Thoracic aorta (tissue), 2 donors: ENCODE data around the gene TBXT. TPM values are rescaled to one million over a fixed set of nuclear protein-coding genes. Genes with fewer than 3 reads are reported as not detected.
A peak's percentile ranks its signal among the peaks of the same experiment; 100 is the strongest.

Source experiments
- ATAC-seq: fragments of 150-250 bp; one replicate; pipeline ENCODE4 v1.8.0; 2017; ENCODE audit warnings: low read depth; ENCODE audit not compliant: insufficient number of reproducible peaks, low FRiP score
- DNase-seq: peaks from one replicate; pipeline ENCODE4 v3.0.0-alpha.2; 2020; ENCODE audit warnings: low spot score
- H3K27ac ChIP-seq, 2 donors: fragments of 200-600 bp; sonication (generic); 1 replicate in 1 of 2; 2 replicates in 1 of 2; pipeline ENCODE4 v1.5.1; 2016; ENCODE audit warnings: mild to moderate bottlenecking in 2 of 2, moderate library complexity in 2 of 2
- H3K27me3 ChIP-seq: fragments of 200-600 bp; sonication (generic); replicated peaks from 2 replicates; pipeline ENCODE4 v1.6.0; 2016; ENCODE audit warnings: mild to moderate bottlenecking; ENCODE audit not compliant: insufficient read depth
- H3K36me3 ChIP-seq: fragments of 200-600 bp; sonication (generic); one replicate; pipeline ENCODE4 v1.5.1; 2016
- H3K4me1 ChIP-seq, 2 donors: fragments of 200-600 bp; sonication (generic); 1 replicate in 1 of 2; 2 replicates in 1 of 2; pipeline versions ENCODE4 v1.5.1 to v1.6.0; 2016; ENCODE audit warnings: low read depth in 2 of 2, mild to moderate bottlenecking in 1 of 2; ENCODE audit not compliant: control insufficient read depth in 1 of 2
- H3K4me3 ChIP-seq: fragments of 200-600 bp; sonication (generic); 2 replicates; pipeline ENCODE4 v1.5.1; 2016; ENCODE audit warnings: mild to moderate bottlenecking
- H3K9me3 ChIP-seq: fragments of 200-600 bp; sonication (generic); 2 replicates; pipeline ENCODE4 v1.5.1; 2016
- CTCF ChIP-seq: fragments of 200-600 bp; sonication (generic); IDR thresholded peaks from one replicate; pipeline ENCODE4 v1.5.1; 2019; ENCODE audit warnings: antibody characterized with exemption
- total RNA-seq, 2 donors: library from RNA; depleted of rRNA; stranded (reverse); fragments of >200 nt; gene quantifications; one replicate each; pipeline versions ENCODE4 v1.1.0 to v1.2.3, GENCODE V29; 2016

TBXT gene
- total RNA-seq, 2 donors from 2014 or later, result not detected

- Histone ChIP-seq H3K27me3 (no peaks in the 10 kb centered on the region), H3K27ac (no peak overlapping the region), H3K4me3 (no peak overlapping the region), H3K36me3 (no peaks in the 10 kb centered on the region), H3K4me1 (peaks cover 0 to 4% of the 10 kb centered on the region in 2 donors), H3K9me3 (no peaks in the 10 kb centered on the region)
- no peak for ATAC-seq
- DNase-seq, result no peak
- no peak for TF ChIP-seq CTCF
These were observed 2.1 kb upstream of the TBXT start for GRCh38 chr6:166169549-166170421.

- H3K9me3 ChIP-seq, result no peaks in the 10 kb centered on the region
- H3K36me3 ChIP-seq, result no peaks in the 10 kb centered on the region
- H3K27ac ChIP-seq, result no peak overlapping the region
- TF ChIP-seq CTCF, result no peak
- ATAC-seq (no peak), DNase-seq (no peak)
- peaks cover 0 to 4% of the 10 kb centered on the region in 2 donors for H3K4me1 ChIP-seq
- peak overlapping the region; percentile 44 for H3K4me3 ChIP-seq
- H3K27me3 ChIP-seq, result no peaks in the 10 kb centered on the region
These were observed 1.2 kb upstream of the TBXT start for GRCh38 chr6:166168616-166169548.

- H3K27me3 ChIP-seq, result no peaks in the 10 kb centered on the region
These were observed 356 bp downstream of the TBXT start for GRCh38 chr6:166167258-166167731.

GRCh38 chr6:166166314-166167257 is 1.1 kb downstream of the TBXT start:
- Histone ChIP-seq H3K9me3 (no peaks in the 10 kb centered on the region), H3K36me3 (no peaks in the 10 kb centered on the region), H3K4me1 (peaks cover 0 to 4% of the 10 kb centered on the region in 2 donors), H3K4me3 (no peak overlapping the region), H3K27me3 (no peaks in the 10 kb centered on the region), H3K27ac (no peak overlapping the region)
- DNase-seq (no peak), ATAC-seq (no peak)
- TF ChIP-seq CTCF, result no peak

More at GRCh38 chr6:166167258-166167731, 356 bp downstream of the TBXT start:
- no peak for TF ChIP-seq CTCF
- no peak for DNase-seq
- Histone ChIP-seq H3K27ac (no peak overlapping the region), H3K4me1 (peaks cover 0 to 4% of the 10 kb centered on the region in 2 donors), H3K36me3 (no peaks in the 10 kb centered on the region), H3K4me3 (no peak overlapping the region), H3K9me3 (no peaks in the 10 kb centered on the region)
- ATAC-seq, result no peak
